GM12878 (cell line): ENCODE measurements around the gene TSEN34. TPM values are rescaled to one million over a fixed set of nuclear protein-coding genes. Genes with fewer than 3 reads are reported as not detected.
A peak's percentile ranks its signal among the peaks of the same experiment; 100 is the strongest.

Source experiments
- ATAC-seq: fragments of 200-7000 bp; cut with Tn5 transposase; 3 replicates; pipeline ENCODE4 v1.9.1; 2020; ENCODE audit warnings: mild to moderate bottlenecking, moderate library complexity
- BruUV-seq: library from RNA; stranded (reverse); fragments of 400-500 nt; replicated peaks from 2 replicates; lab custom pipeline; 2021; lab: Mats Ljungman, UMichigan
- CTCF ChIA-PET: fragments of 300-600 bp; sonication (Branson Sonifier 250); formaldehyde crosslinking; extraction: SDS; loops from one replicate; lab custom pipeline; 2021; ENCODE audit warnings: inconsistent platforms; lab: Yijun Ruan, JAX
- POLR2A ChIA-PET: fragments of 350-600 bp; formaldehyde crosslinking; extraction: SDS; loops from one replicate; lab custom pipeline; 2021; ENCODE audit warnings: inconsistent platforms; lab: Charles Lee
- RAD21 ChIA-PET: fragments of 300-600 bp; sonication (Branson Sonifier 250); formaldehyde crosslinking; loops from one replicate; lab custom pipeline; 2023; ENCODE audit warnings: antibody characterized with exemption; ENCODE audit not compliant: unreplicated experiment; lab: Charles Lee
- SMC1A ChIA-PET: fragments of 300-600 bp; sonication (Branson Sonifier 250); formaldehyde crosslinking; loops from one replicate; lab custom pipeline; 2023; ENCODE audit not compliant: unreplicated experiment, uncharacterized antibody; lab: Charles Lee
- DNase-seq: peaks from one replicate; pipeline ENCODE4 v3.0.0-alpha.2; 2011; ENCODE audit warnings: low read depth, low spot score
- FAIRE-seq: peaks from 3 replicates; lab custom pipeline; 2011; peaks lifted over from hg19 to GRCh38; lab: Jason Lieb, UNC
- H2AFZ ChIP-seq: 2 replicates; pipeline ENCODE4 v1.6.0; 2011; ENCODE audit warnings: low read depth, low read length, control low read depth; ENCODE audit not compliant: control insufficient read depth
- H3K27ac ChIP-seq: 2 replicates; pipeline ENCODE4 v1.5.1; 2011; ENCODE audit warnings: control low read depth; ENCODE audit not compliant: control insufficient read depth, insufficient read depth
- H3K27me3 ChIP-seq, 2 experiments: replicated peaks in 1 of 2; 2 replicates each; pipeline versions ENCODE4 v1.6.0 to v1.6.1; 2011; ENCODE audit warnings: low read length in 1 of 2; ENCODE audit not compliant: control insufficient read depth in 2 of 2, insufficient read depth in 2 of 2
- H3K36me3 ChIP-seq, 2 experiments: 2 replicates each; pipeline ENCODE4 v1.5.1; 2011; ENCODE audit warnings: low read length in 1 of 2; ENCODE audit not compliant: control insufficient read depth in 2 of 2, insufficient read depth in 2 of 2
- H3K4me1 ChIP-seq: 2 replicates; pipeline ENCODE4 v1.6.1; 2011; ENCODE audit warnings: mild to moderate bottlenecking, low read length, moderate library complexity, mixed read lengths; ENCODE audit not compliant: control insufficient read depth, insufficient read depth
- H3K4me2 ChIP-seq: 2 replicates; pipeline ENCODE4 v1.6.0; 2011; ENCODE audit warnings: control low read depth; ENCODE audit not compliant: control insufficient read depth, insufficient read depth
- H3K4me3 ChIP-seq: fragments of 200-600 bp; sonication (generic); 2 replicates; pipeline ENCODE4 v1.5.1; 2016
- H3K79me2 ChIP-seq: 2 replicates; pipeline ENCODE4 v1.6.0; 2011; ENCODE audit warnings: low read length; ENCODE audit not compliant: control insufficient read depth, insufficient read depth
- H3K9ac ChIP-seq: 2 replicates; pipeline ENCODE4 v1.8.0; 2011; ENCODE audit warnings: low read length, control low read depth, mixed read lengths; ENCODE audit not compliant: control insufficient read depth, insufficient read depth
- H3K9me3 ChIP-seq: replicated peaks from 3 replicates; pipeline ENCODE4 v1.5.1; 2011; ENCODE audit warnings: mild to moderate bottlenecking, low read length; ENCODE audit not compliant: control insufficient read depth, insufficient read depth
- H4K20me1 ChIP-seq: 2 replicates; pipeline ENCODE4 v1.6.0; 2011; ENCODE audit not compliant: control insufficient read depth, insufficient read depth
- GABPA ChIP-seq: IDR thresholded peaks from 2 replicates; pipeline ENCODE4 v1.6.1; 2014; ENCODE audit warnings: antibody characterized with exemption, low read depth, mild to moderate bottlenecking, inconsistent platforms
- GATAD2B ChIP-seq: fragments of 450-650 bp; conservative IDR thresholded peaks from 2 replicates; pipeline ENCODE4 v1.6.1; 2017; ENCODE audit warnings: low read depth, mild to moderate bottlenecking, moderate library complexity
- HCFC1 ChIP-seq: fragments of 150-350 bp; IDR thresholded peaks from 2 replicates; pipeline ENCODE4 v1.6.1; 2014; ENCODE audit warnings: low read length
- TBL1XR1 ChIP-seq: IDR thresholded peaks from 2 replicates; pipeline ENCODE4 v1.6.1; 2012; ENCODE audit warnings: low read depth, low read length, improper control_type of control experiment
- ZBED1 ChIP-seq: IDR thresholded peaks from 2 replicates; pipeline ENCODE4 v1.6.1; 2016; ENCODE audit warnings: borderline replicate concordance
- WGBS: methylation state at CpG from one replicate; pipeline ENCODE4 v1.1.6; 2016; ENCODE audit warnings: low lambda C conversion rate; ENCODE audit not compliant: insufficient replicate concordance, insufficient coverage; ENCODE audit errors: missing lambda C conversion rate; 5-methylcytosine and 5-hydroxymethylcytosine counted together
- in situ Hi-C: fragments of 300-500 bp; cut with MboI; formaldehyde crosslinking; loops from 9 replicates; pipeline ENCODE4 v1.14.3; 2018; ENCODE audit warnings: mixed read lengths
- intact Hi-C: fragments of 100-400 bp; cut with micrococcal nuclease; formaldehyde crosslinking; loops from one replicate; pipeline ENCODE4 v1.14.2; 2022; ENCODE audit not compliant: unreplicated experiment
- polyA plus RNA-seq, 11 experiments: library from polyadenylated mRNA; depleted of rRNA in 4 of 11; unstranded in 6 of 11; stranded (reverse) in 5 of 11; fragments of >200 nt; fragmentation: Nextera tagmentation in 4 of 11; fragmentation: Illumina TruSeq in 1 of 11; extraction: Ambion mirVana in 4 of 11; extraction: Trizol in 1 of 11; gene quantifications; 1 replicate in 1 of 11; 2 replicates in 10 of 11; pipeline versions ENCODE4 v1.2.1 to v1.2.3, GENCODE V29; 2011 to 2016; ENCODE audit warnings: inconsistent platforms in 2 of 11, missing spikeins in 2 of 11, low read depth in 1 of 11
- total RNA-seq, 4 experiments: library from RNA; depleted of rRNA in 3 of 4; stranded (reverse); fragments of >200 nt in 3 of 4; fragmentation: Illumina TruSeq in 1 of 4; extraction: Trizol in 1 of 4; gene quantifications; 2 replicates each; pipeline versions ENCODE4 v1.2.1 to v1.2.3, GENCODE V29; 2013 to 2021
- TF ChIP-seq, protein P1 (sequence below): IDR thresholded peaks from 2 replicates; pipeline ENCODE4 v1.6.1; 2011; ENCODE audit warnings: low read depth, mild to moderate bottlenecking, low read length, moderate library complexity, borderline replicate concordance; ENCODE audit errors: extremely low read depth
- TF ChIP-seq, protein P2 (sequence below): fragments of 450-650 bp; formaldehyde crosslinking; IDR thresholded peaks from 2 replicates; pipeline ENCODE4 v1.4.0; 2022; ENCODE audit warnings: mild to moderate bottlenecking, moderate library complexity
- TF ChIP-seq, protein P3 (sequence below): IDR thresholded peaks from 2 replicates; pipeline ENCODE4 v1.6.1; 2012; ENCODE audit warnings: mild to moderate bottlenecking, low read depth, low read length
- TF ChIP-seq, protein P4 (sequence below): fragments of 450-650 bp; IDR thresholded peaks from 2 replicates; pipeline ENCODE4 v1.6.1; 2017; ENCODE audit warnings: borderline replicate concordance
- TF ChIP-seq, protein P5 (sequence below): IDR thresholded peaks from 2 replicates; pipeline ENCODE4 v1.6.1; 2011; ENCODE audit warnings: borderline replicate concordance, low read depth, mild to moderate bottlenecking, moderate library complexity, low read length; ENCODE audit not compliant: insufficient read depth, poor library complexity, severe bottlenecking
- TF ChIP-seq, protein P6 (sequence below): fragments of 150-350 bp; IDR thresholded peaks from 2 replicates; pipeline ENCODE4 v1.6.1; 2014; ENCODE audit warnings: mild to moderate bottlenecking, low read depth, low read length

TSEN34 gene
- total and polyA plus RNA-seq, 10 of the 15 experiments (the other 5 are each of a cell fraction or from before 2014, with no cell fraction given), result 1.0 to 35.9 (median 16.8) TPM

DNA sequence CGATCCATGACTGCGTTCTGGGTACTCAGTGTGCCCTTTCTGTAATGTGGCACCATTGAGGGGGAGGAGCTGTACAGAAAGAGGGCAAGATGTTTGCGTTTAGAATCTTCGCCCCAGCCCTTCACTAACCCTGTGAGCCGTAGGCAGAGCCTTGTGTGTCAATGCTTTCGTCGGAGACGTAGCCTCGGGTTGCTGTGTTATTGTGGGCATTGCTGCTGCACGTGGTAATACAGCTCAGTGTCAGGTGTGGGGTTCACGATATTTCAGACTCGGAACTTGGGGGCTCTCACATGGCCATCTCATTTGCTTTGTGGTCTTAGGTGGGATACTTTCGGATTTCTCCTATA, 15.7 kb downstream of the TSEN34 start:
- in situ Hi-C loops (no loop called here), intact Hi-C loops (no loop called here)
- H2AFZ ChIP-seq, result no peak overlapping the region
- no peak overlapping the region for H3K9ac ChIP-seq
- peaks cover 23% of the 10 kb centered on the region for H4K20me1 ChIP-seq
- 28% methylated on average over 13 of the region's 13 CpGs for WGBS
- FAIRE-seq (no peak), ATAC-seq (no peak), DNase-seq (no peak)
- peaks cover 48% of the 10 kb centered on the region for H3K79me2 ChIP-seq
- no peak overlapping the region for H3K27ac ChIP-seq
- no TSS peak for BruUV-seq
- H3K4me3 ChIP-seq, result peak overlapping the region; percentile 1; the same call in 1 of the 2 replicates
- H3K36me3 ChIP-seq, result peaks cover 25 to 34% of the 10 kb centered on the region in 2 experiments
- H3K4me2 ChIP-seq, result peak overlapping the region; percentile 91
- ChIA-PET CTCF (interaction anchor here (1.1 kb wide), 1 partner anchor 19 kb away, joined by 3 read pairs; no protein-coding TSS in a partner anchor), SMC1A (interaction anchor here (1.0 kb wide), 1 partner anchor 16 kb away, joined by 4 read pairs; the partner anchor contains the start of gene TSEN34), POLR2A (interaction anchor here (2.2 kb wide), 1 partner anchor 18 kb away, joined by 12 read pairs; the partner anchor contains the start of gene MBOAT7), RAD21 (no interaction called here)
- peaks cover 67% of the 10 kb centered on the region for H3K4me1 ChIP-seq
- no peaks in the 10 kb centered on the region for H3K9me3 ChIP-seq
- H3K27me3 ChIP-seq, result no peaks in the 10 kb centered on the region
- TF ChIP-seq GATAD2B, result no peak
- TF ChIP-seq HCFC1, result no peak
- TF ChIP-seq, protein P1, sequence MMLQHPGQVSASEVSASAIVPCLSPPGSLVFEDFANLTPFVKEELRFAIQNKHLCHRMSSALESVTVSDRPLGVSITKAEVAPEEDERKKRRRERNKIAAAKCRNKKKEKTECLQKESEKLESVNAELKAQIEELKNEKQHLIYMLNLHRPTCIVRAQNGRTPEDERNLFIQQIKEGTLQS, result no peak
- TF ChIP-seq, protein P2, sequence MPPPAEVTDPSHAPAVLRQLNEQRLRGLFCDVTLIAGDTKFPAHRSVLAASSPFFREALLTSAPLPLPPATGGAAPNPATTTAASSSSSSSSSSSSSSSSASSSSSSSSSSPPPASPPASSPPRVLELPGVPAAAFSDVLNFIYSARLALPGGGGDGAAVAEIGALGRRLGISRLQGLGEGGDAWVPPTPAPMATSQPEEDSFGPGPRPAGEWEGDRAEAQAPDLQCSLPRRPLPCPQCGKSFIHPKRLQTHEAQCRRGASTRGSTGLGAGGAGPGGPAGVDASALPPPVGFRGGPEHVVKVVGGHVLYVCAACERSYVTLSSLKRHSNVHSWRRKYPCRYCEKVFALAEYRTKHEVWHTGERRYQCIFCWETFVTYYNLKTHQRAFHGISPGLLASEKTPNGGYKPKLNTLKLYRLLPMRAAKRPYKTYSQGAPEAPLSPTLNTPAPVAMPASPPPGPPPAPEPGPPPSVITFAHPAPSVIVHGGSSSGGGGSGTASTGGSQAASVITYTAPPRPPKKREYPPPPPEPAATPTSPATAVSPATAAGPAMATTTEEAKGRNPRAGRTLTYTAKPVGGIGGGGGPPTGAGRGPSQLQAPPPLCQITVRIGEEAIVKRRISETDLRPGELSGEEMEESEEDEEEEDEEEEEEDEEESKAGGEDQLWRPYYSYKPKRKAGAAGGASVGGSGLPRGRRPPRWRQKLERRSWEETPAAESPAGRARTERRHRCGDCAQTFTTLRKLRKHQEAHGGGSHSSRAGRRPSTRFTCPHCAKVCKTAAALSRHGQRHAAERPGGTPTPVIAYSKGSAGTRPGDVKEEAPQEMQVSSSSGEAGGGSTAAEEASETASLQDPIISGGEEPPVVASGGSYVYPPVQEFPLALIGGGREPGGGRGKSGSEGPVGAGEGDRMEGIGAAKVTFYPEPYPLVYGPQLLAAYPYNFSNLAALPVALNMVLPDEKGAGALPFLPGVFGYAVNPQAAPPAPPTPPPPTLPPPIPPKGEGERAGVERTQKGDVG (CRISPR knock-in tag), result no peak
- TF ChIP-seq, protein P3, sequence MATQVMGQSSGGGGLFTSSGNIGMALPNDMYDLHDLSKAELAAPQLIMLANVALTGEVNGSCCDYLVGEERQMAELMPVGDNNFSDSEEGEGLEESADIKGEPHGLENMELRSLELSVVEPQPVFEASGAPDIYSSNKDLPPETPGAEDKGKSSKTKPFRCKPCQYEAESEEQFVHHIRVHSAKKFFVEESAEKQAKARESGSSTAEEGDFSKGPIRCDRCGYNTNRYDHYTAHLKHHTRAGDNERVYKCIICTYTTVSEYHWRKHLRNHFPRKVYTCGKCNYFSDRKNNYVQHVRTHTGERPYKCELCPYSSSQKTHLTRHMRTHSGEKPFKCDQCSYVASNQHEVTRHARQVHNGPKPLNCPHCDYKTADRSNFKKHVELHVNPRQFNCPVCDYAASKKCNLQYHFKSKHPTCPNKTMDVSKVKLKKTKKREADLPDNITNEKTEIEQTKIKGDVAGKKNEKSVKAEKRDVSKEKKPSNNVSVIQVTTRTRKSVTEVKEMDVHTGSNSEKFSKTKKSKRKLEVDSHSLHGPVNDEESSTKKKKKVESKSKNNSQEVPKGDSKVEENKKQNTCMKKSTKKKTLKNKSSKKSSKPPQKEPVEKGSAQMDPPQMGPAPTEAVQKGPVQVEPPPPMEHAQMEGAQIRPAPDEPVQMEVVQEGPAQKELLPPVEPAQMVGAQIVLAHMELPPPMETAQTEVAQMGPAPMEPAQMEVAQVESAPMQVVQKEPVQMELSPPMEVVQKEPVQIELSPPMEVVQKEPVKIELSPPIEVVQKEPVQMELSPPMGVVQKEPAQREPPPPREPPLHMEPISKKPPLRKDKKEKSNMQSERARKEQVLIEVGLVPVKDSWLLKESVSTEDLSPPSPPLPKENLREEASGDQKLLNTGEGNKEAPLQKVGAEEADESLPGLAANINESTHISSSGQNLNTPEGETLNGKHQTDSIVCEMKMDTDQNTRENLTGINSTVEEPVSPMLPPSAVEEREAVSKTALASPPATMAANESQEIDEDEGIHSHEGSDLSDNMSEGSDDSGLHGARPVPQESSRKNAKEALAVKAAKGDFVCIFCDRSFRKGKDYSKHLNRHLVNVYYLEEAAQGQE, result no peak
- no peak for TF ChIP-seq GABPA
- no peak for TF ChIP-seq ZBED1
- TF ChIP-seq, protein P4, sequence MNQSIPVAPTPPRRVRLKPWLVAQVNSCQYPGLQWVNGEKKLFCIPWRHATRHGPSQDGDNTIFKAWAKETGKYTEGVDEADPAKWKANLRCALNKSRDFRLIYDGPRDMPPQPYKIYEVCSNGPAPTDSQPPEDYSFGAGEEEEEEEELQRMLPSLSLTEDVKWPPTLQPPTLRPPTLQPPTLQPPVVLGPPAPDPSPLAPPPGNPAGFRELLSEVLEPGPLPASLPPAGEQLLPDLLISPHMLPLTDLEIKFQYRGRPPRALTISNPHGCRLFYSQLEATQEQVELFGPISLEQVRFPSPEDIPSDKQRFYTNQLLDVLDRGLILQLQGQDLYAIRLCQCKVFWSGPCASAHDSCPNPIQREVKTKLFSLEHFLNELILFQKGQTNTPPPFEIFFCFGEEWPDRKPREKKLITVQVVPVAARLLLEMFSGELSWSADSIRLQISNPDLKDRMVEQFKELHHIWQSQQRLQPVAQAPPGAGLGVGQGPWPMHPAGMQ, result no peak
- no peak for TF ChIP-seq TBL1XR1
- TF ChIP-seq, protein P5, sequence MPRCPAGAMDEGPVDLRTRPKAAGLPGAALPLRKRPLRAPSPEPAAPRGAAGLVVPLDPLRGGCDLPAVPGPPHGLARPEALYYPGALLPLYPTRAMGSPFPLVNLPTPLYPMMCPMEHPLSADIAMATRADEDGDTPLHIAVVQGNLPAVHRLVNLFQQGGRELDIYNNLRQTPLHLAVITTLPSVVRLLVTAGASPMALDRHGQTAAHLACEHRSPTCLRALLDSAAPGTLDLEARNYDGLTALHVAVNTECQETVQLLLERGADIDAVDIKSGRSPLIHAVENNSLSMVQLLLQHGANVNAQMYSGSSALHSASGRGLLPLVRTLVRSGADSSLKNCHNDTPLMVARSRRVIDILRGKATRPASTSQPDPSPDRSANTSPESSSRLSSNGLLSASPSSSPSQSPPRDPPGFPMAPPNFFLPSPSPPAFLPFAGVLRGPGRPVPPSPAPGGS, result no peak
- TF ChIP-seq, protein P6, sequence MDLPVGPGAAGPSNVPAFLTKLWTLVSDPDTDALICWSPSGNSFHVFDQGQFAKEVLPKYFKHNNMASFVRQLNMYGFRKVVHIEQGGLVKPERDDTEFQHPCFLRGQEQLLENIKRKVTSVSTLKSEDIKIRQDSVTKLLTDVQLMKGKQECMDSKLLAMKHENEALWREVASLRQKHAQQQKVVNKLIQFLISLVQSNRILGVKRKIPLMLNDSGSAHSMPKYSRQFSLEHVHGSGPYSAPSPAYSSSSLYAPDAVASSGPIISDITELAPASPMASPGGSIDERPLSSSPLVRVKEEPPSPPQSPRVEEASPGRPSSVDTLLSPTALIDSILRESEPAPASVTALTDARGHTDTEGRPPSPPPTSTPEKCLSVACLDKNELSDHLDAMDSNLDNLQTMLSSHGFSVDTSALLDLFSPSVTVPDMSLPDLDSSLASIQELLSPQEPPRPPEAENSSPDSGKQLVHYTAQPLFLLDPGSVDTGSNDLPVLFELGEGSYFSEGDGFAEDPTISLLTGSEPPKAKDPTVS, result no peak
